ENCODE results near the gene CDH6.

The CDH6 gene

DNA sequence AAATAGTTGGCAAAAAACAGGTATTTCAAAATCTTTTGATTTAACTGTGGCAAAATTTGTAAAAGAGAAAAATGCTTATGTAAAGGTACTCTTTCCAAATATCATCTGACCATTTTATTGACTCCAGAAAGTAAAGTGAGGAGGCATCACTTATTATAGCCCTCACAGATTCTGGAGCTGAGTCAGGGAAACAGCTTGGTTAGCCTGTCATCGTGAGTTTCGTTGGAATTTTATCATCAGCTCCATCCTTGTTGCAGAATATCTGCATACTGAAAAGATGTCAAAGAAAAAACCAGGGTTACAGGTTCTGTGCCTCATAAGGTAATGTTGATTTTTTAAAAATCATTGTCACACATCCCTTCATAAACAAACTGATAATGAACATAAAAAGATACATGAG lies 74.8 kb downstream of the CDH6 start:
- Histone ChIP-seq H3K27me3 (ENCODE audit: insufficient read depth, low read depth) (no peaks in the 10 kb centered on the region), H3K4me3 (IDR thresholded peaks at IDR 0.05; ENCODE audit: insufficient read depth, low read depth, low read length) (no peak overlapping the region), H3K36me3 (ENCODE audit: insufficient read depth) (no peaks in the 10 kb centered on the region), H4K20me1 (ENCODE audit: insufficient read depth) (no peaks in the 10 kb centered on the region), H3K79me2 (ENCODE audit: insufficient read depth, low read depth) (no peaks in the 10 kb centered on the region), H3K4me2 (no peak overlapping the region), H3K9ac (no peak overlapping the region), H2AFZ (ENCODE audit: low read depth) (no peak overlapping the region), H3K4me1 (ENCODE audit: low read depth, poor library complexity, severe bottlenecking) (no peaks in the 10 kb centered on the region), H3K27ac (no peak overlapping the region)
- TF ChIP-seq CTCF (conservative IDR thresholded peaks at IDR 0.05; ENCODE audit: low read depth, low read length), result no peak

GRCh38 chr5:31268686-31269085 lies 75.2 kb downstream of the CDH6 start:
- Histone ChIP-seq H3K36me3 (ENCODE audit: insufficient read depth) (no peaks in the 10 kb centered on the region), H3K27me3 (ENCODE audit: insufficient read depth, low read depth) (no peaks in the 10 kb centered on the region), H3K79me2 (ENCODE audit: insufficient read depth, low read depth) (no peaks in the 10 kb centered on the region), H3K27ac (no peak overlapping the region), H4K20me1 (ENCODE audit: insufficient read depth) (no peaks in the 10 kb centered on the region), H3K4me2 (no peak overlapping the region), H3K4me3 (IDR thresholded peaks at IDR 0.05; ENCODE audit: insufficient read depth, low read depth, low read length) (no peak overlapping the region), H2AFZ (ENCODE audit: low read depth) (no peak overlapping the region), H3K4me1 (ENCODE audit: low read depth, poor library complexity, severe bottlenecking) (no peaks in the 10 kb centered on the region), H3K9ac (no peak overlapping the region)
- TF ChIP-seq CTCF (conservative IDR thresholded peaks at IDR 0.05; ENCODE audit: low read depth, low read length), result no peak

- no peak for TF ChIP-seq CTCF (conservative IDR thresholded peaks at IDR 0.05; ENCODE audit: low read depth, low read length)
- H3K4me2 ChIP-seq, result no peak overlapping the region
These were observed 75.8 kb downstream of the CDH6 start for GRCh38 chr5:31269259-31269658.

DNA sequence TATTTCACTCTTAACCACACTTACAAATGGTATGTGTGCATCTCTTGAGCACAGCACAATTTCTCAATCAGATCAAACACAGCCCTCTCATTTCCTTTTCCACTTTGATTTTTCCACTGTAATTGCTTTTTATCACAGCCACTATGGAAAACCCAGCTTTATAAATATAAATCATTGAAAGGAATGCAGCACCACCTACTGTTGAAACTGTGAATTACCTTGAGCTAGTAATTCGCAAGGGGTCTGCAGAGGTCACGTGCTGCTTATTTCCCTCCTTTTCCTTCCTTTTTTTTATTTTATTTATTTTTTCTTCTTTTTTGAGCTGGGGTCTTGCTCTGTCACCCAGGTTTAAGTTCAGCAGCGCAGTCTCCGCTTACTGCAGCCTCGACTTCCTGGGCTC lies 76.9 kb downstream of the CDH6 start:
- H3K4me3 ChIP-seq (IDR thresholded peaks at IDR 0.05; ENCODE audit: insufficient read depth, low read depth, low read length), result no peak overlapping the region
- H3K4me2 ChIP-seq, result no peak overlapping the region
- no peaks in the 10 kb centered on the region for H4K20me1 ChIP-seq (ENCODE audit: insufficient read depth)
- H3K36me3 ChIP-seq (ENCODE audit: insufficient read depth), result no peaks in the 10 kb centered on the region
- no peaks in the 10 kb centered on the region for H3K4me1 ChIP-seq (ENCODE audit: low read depth, poor library complexity, severe bottlenecking)
- no peak overlapping the region for H3K9ac ChIP-seq
- H3K79me2 ChIP-seq (ENCODE audit: insufficient read depth, low read depth), result no peaks in the 10 kb centered on the region
- H3K27me3 ChIP-seq (ENCODE audit: insufficient read depth, low read depth), result no peaks in the 10 kb centered on the region
- TF ChIP-seq CTCF (conservative IDR thresholded peaks at IDR 0.05; ENCODE audit: low read depth, low read length), result peak; percentile 70
- no peak overlapping the region for H3K27ac ChIP-seq
- no peak overlapping the region for H2AFZ ChIP-seq (ENCODE audit: low read depth)

More at GRCh38 chr5:31269259-31269658, 75.8 kb downstream of the CDH6 start:
- Histone ChIP-seq H4K20me1 (ENCODE audit: insufficient read depth) (no peaks in the 10 kb centered on the region), H2AFZ (ENCODE audit: low read depth) (no peak overlapping the region), H3K9ac (no peak overlapping the region), H3K27ac (no peak overlapping the region), H3K4me3 (IDR thresholded peaks at IDR 0.05; ENCODE audit: insufficient read depth, low read depth, low read length) (no peak overlapping the region), H3K4me1 (ENCODE audit: low read depth, poor library complexity, severe bottlenecking) (no peaks in the 10 kb centered on the region), H3K36me3 (ENCODE audit: insufficient read depth) (no peaks in the 10 kb centered on the region), H3K27me3 (ENCODE audit: insufficient read depth, low read depth) (no peaks in the 10 kb centered on the region), H3K79me2 (ENCODE audit: insufficient read depth, low read depth) (no peaks in the 10 kb centered on the region)
